GM12874 (cell line): ENCODE results near the gene BZW1.

Source experiments
- TF ChIP-seq, protein P1 (sequence below): IDR thresholded peaks from 2 replicates; pipeline ENCODE4 v1.5.1; 2011; ENCODE audit warnings: low read depth, mild to moderate bottlenecking, control low read depth, low read length, moderate library complexity; ENCODE audit not compliant: insufficient read depth

Gene BZW1

DNA sequence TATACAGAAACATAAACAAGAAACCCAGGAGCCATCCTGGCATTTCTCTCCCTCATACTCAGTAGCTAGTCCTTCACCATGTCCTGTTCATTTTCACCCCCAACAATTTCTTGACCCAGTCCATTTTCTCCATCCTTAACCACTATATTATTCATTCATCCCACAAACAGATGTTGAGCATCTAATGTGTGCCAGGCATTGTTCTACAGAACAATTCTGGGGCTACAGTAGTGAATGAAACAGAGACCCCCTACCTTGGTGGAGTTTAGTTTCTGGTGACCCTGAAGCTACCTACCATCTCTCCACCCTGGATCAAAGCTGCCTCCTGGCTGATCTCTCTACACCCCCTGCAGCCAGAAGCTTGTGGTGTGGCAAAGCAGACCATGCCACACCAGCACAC lies 27.5 kb upstream of the BZW1 start:
- TF ChIP-seq, protein P1, sequence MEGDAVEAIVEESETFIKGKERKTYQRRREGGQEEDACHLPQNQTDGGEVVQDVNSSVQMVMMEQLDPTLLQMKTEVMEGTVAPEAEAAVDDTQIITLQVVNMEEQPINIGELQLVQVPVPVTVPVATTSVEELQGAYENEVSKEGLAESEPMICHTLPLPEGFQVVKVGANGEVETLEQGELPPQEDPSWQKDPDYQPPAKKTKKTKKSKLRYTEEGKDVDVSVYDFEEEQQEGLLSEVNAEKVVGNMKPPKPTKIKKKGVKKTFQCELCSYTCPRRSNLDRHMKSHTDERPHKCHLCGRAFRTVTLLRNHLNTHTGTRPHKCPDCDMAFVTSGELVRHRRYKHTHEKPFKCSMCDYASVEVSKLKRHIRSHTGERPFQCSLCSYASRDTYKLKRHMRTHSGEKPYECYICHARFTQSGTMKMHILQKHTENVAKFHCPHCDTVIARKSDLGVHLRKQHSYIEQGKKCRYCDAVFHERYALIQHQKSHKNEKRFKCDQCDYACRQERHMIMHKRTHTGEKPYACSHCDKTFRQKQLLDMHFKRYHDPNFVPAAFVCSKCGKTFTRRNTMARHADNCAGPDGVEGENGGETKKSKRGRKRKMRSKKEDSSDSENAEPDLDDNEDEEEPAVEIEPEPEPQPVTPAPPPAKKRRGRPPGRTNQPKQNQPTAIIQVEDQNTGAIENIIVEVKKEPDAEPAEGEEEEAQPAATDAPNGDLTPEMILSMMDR, result no peak

DNA sequence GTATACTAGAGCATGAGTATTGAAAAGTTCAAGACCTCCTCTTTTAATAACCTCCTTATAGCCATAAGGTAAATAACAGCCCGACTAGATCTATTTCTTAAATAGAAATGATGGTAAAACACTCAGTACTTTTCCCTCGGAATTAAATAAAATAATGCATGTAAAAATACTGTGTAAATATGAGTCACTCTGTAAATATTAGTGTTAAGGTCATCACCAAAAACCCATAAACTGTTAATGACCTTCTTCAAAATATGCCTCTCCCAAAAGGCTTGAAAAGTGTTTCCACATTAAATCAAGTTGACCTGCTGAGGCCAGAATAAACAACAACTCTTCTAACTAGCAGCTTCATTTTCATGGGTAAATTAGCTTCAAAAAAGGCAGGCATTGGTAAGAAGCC lies 25.3 kb upstream of the BZW1 start:
- TF ChIP-seq, protein P1, result no peak

DNA sequence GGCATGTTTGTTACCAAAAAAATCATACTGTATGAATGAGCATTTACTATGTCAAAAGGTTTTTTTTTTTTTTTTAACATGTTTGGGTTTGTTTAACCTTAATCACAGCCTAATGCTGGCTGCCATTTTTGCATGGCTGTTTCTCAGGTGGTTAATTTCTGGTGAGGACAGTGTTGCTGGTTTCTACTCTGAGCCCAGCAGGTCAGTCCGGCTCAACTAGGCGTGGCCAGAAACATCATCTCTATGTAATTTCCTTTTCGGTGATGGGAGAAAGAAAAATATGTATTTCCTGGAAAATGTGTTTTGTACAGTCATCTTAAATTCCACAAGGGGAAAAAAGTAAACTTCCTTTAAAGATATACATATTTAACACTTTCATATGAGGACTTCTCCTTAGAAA lies 24.9 kb upstream of the BZW1 start:
- TF ChIP-seq, protein P1, result no peak

DNA sequence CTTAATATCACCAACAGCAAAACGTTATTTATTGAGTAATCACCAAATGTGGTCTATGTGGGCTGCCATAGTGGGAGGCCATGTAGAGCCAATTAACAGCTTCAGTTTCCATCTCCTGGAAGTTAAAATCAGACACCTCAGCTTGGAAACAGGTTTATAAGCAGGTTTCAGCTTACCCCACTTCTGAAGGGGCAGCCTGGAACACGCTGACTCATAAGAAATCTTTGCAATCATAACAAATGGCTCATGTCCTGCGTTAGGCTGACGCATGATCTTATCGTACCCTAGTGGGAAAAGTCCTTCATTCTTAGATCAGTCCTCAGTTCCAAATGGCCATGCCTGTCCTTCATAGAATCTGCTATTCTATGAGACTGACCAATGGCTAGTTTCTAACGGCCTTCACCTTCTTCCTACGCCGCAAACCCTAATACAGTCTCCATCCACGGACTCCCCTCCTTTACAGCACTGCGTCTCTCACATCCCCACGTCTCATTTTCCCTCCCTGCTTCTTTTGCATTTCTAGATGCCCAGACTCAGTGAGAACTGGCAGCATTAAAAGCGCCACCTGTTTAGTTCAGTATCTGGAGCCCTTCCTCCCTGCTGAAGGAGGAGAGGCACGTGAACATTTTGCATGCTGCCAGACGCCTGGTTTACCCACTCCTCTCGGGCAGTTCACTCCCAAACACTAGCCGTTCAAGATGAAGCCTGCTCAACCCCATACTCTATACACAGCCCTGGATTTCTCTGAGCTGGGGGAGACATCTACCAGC lies 24.2 kb upstream of the BZW1 start:
- TF ChIP-seq, protein P1, result no peak

DNA sequence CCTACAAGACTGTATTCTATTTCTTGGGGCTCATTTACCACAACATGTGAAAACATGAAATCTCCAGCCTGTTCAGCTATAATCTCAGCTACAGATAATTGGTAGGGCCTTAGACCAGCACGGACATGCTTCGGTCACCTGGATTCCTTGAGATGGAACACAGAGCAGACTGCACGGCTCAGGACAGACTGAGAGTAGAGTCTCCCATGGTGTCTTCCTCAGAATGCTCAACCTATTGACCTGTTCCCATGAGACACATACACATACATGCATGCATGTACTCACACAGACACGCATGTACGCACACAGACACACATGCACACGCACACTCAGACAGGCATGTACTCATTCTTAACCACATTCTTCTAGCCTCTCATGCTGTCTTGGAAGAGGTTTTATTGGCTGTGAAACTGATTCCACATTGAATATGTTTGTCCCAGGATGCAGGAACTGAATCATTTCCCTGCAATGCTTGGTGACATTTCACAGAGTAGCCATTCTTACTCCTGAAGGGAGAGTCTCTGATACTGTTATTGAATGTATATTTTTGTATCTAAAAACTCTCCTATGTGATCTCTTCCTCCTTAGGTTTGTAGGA lies 23.5 kb upstream of the BZW1 start:
- TF ChIP-seq, protein P1, result no peak

DNA sequence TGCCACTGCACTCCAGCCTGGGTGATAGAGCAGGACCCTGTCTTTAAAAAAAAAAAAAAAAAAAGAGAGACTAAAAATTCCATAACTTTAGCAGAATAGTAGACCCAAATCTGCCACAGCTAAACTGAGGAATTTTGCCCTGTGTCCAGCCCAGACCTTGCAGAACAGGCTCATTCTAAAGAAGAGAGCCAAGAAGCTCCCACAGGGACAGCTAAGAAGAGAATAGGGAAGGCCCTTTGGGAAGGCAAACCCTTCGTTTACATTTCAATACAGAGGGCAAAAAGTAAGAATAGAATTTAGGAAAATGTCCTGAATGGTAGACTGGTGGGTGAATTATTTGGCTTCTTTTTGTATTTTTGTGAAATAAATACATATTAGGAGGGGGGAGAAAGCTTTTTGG lies 21.5 kb upstream of the BZW1 start:
- TF ChIP-seq, protein P1, result no peak

DNA sequence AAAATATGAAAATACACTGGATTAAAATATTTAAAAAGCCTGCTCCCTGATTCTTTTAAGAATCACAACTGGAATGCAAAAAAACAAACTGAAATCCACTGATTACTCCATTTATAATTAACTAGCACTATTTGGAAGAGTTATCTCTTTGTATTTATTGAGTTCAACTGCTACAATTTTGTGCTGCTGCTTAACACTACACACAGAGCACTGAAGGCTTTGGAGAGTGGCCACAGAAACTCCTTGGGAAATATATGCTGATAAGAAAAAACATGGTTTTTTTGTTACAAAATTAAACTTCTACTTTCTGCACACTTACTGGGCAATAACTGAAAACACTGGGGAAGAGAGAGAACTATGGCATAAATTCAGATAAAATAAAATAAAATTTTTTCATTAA lies 19.8 kb upstream of the BZW1 start:
- TF ChIP-seq, protein P1, result no peak
